ENCODE results near the gene TRNP1. TPM values are rescaled to one million over a fixed set of nuclear protein-coding genes. Genes with fewer than 3 reads are reported as not detected.

The TRNP1 gene
- total and polyA plus RNA-seq, 10 of the 15 experiments (the other 5 are each of a cell fraction or from before 2014, with no cell fraction given) = 0.13 TPM; not detected in 9

GRCh38 chr1:26994020-26994786, 711 bp downstream of the TRNP1 start (continued):
- 0 out of 2 replicates have a peak, but pooled peaks have one; percentile 8 for TF ChIP-seq NR2F1 (conservative IDR thresholded peaks at IDR 0.05)
- no peak for TF ChIP-seq RELB (IDR thresholded peaks at IDR 0.05; ENCODE audit: low read depth)
- TF ChIP-seq CUX1 (IDR thresholded peaks at IDR 0.05; ENCODE audit: insufficient replicate concordance, low read depth, low read length) = no peak
- TF ChIP-seq LARP7 (IDR thresholded peaks at IDR 0.05) = 0 out of 2 replicates have a peak, but pooled peaks have one; percentile 60
- no peak for TF ChIP-seq CHD2 (IDR thresholded peaks at IDR 0.05; ENCODE audit: borderline replicate concordance, low read depth, low read length)
- TF ChIP-seq EED (IDR thresholded peaks at IDR 0.05; ENCODE audit: low read depth) = no peak
- TF ChIP-seq SREBF1 (IDR thresholded peaks at IDR 0.05; ENCODE audit: low read length) = no peak
- TF ChIP-seq DPF2 (IDR thresholded peaks at IDR 0.05) = 0 out of 2 replicates have a peak, but pooled peaks have one; percentile 10
- no peak for TF ChIP-seq RBBP5 (conservative IDR thresholded peaks at IDR 0.05)
- peak; percentile 6 for TF ChIP-seq HDAC6 (IDR thresholded peaks at IDR 0.05; ENCODE audit: unreplicated experiment)
- no peak for TF ChIP-seq ZNF592 (IDR thresholded peaks at IDR 0.05)
- no peak for TF ChIP-seq SP1 (IDR thresholded peaks at IDR 0.05; ENCODE audit: low read depth, low read length)

Measured in GM12878 (cell line).